Right cardiac atrium (tissue), 5 donors: ENCODE data around the gene MFSD11. TPM values are rescaled to one million over a fixed set of nuclear protein-coding genes. Genes with fewer than 3 reads are reported as not detected.
"Not testable (repeated sequence)": the region's sequence is repeated elsewhere in the genome, so short reads cannot be mapped to it uniquely, and the experiment has no call there.

Experiments used
- ATAC-seq, 2 donors: fragments of 200-7000 bp; cut with Tn5 transposase; one replicate each; pipeline versions ENCODE4 v1.8.0 to v1.9.1; 2020; ENCODE audit warnings: moderate library complexity in 2 of 2, mild to moderate bottlenecking in 1 of 2
- DNase-seq, 3 donors: peaks; one replicate each; pipeline ENCODE4 v3.0.0-alpha.2; 2020
- H3K27ac ChIP-seq: one replicate; pipeline ENCODE4 v1.5.1; 2013; ENCODE audit warnings: mild to moderate bottlenecking, low read length, control low read depth, moderate library complexity
- H3K27me3 ChIP-seq: one replicate; pipeline ENCODE4 v1.6.1; 2013; ENCODE audit not compliant: control insufficient read depth, insufficient read depth
- H3K4me1 ChIP-seq: one replicate; pipeline ENCODE4 v1.6.1; 2013; ENCODE audit warnings: low read length; ENCODE audit not compliant: control insufficient read depth, insufficient read depth
- H3K4me3 ChIP-seq: one replicate; pipeline ENCODE4 v1.5.1; 2013; ENCODE audit warnings: low read length, control low read depth
- H3K9me3 ChIP-seq: one replicate; pipeline ENCODE4 v1.6.1; 2013; ENCODE audit warnings: low read length; ENCODE audit not compliant: control insufficient read depth
- WGBS: extraction: QIAGEN DNeasy Blood & Tissue Kit; methylation state at CpG from one replicate; pipeline ENCODE4 v1.1.7; 2013; 5-methylcytosine and 5-hydroxymethylcytosine counted together
- intact Hi-C, 4 donors: fragments of 100-400 bp; cut with DNase I; formaldehyde crosslinking; loops; one replicate each; pipeline versions ENCODE4 v1.11.0 to v1.14.0; 2022 to 2023
- polyA plus RNA-seq: library from polyadenylated mRNA; stranded (reverse); fragments of 200-250 nt; gene quantifications from one replicate; pipeline ENCODE4 v1.2.3, GENCODE V29; 2013
- total RNA-seq, 4 donors: library from RNA; stranded (reverse); fragmentation: NEBNext Ultra II Directional; extraction: Animal tissue kit (Norgen Biotek cat#: 25700); gene quantifications; one replicate each; pipeline ENCODE4 v1.2.1, GENCODE V29; 2021
- donor health status: healthy with polysubstance abuse.
- donor health status: DM: no; HTN: yes; CAD: no.
- donor health status: DM: no; HTN: no; CAD: no.
- donor health status: DM: no; HTN: yes; CAD: no; lungs with severe emphysema.
- donor health status: DM: yes; HTN: yes; CAD: no.

The MFSD11 gene
- total and polyA plus RNA-seq, 5 donors = 16.2 to 40.2 (median 31.2) TPM

DNA sequence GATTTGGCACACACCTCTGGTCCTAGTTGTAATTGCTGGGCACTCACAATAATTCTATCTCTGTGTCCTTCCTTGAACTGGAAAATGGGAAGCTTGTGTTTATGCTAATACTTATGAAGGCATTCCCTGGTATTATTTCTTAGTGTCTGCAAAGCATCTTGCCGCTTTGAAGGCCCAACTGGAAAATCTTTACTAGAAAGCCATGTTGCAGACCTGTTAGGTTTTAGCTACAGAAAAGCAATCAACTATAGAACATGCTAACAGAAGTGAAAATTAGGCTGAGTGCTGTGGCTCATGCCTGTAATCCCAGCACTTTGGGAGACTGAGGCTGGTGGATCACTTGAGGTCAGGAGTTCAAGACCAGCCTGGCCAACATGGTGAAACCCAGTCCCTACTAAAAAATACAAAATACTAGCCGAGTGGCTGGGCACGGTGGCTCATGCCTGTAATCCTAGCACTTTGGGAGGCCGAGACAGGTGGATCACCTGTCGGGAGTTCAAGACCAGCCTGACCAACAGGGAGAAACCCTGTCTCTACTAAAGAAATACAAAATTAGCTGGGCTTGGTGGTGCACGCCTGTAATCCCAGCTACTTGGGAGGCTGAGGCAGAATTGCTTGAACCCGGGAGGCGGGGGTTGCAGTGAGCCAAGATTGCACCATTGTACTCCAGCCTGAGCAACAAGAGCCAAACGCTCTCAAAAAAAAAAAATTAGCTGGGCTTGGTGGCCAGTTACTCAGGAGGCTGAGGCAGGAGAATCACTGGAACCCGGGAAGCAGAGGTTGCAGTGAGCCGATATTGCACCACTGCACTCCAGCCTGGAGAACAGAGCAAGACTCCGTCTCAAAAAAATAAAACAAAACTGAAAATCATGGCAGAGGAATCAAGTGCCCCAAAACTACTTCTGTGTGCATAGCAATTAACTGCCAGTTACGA, 5.9 kb upstream of the MFSD11 start:
- H3K4me1 ChIP-seq, H3K27ac ChIP-seq, ATAC-seq, H3K4me3 ChIP-seq, H3K9me3 ChIP-seq, H3K27me3 ChIP-seq, intact Hi-C loops, DNase-seq: not testable (repeated sequence)
- 89% methylated on average over 13 of the region's 13 CpGs for WGBS

DNA sequence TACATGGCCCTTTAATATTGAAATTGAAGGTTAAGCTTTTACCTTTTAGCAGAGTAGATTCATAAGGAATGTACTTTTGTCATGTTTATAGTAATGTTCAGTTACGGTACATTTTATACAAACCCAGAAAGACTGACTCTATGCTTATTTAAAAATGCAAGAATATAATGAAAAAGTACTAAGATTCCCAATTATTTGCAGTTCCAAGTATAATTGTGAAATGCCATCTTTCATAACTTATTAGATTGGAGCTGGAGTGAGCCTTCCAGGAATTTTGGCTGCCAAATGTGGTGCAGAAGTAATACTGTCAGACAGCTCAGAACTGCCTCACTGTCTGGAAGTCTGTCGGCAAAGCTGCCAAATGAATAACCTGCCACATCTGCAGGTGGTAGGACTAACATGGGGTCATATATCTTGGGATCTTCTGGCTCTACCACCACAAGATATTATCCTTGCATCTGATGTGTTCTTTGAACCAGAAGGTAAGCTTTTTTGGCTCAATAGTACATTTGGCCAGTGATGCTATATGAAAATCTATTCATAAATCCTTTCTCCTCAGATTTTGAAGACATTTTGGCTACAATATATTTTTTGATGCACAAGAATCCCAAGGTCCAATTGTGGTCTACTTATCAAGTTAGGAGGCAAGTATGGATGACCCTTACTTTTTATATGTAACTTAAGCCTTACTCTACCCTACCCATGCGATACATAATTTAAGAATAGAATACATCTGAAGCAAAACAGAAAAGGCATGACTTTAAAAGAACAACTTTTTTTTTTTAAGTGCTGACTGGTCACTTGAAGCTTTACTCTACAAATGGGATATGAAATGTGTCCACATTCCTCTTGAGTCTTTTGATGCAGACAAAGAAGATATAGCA, 4.9 kb upstream of the MFSD11 start:
- H3K27ac ChIP-seq = no peak overlapping the region
- 66% methylated on average over 3 of the region's 3 CpGs for WGBS
- peaks cover 2% of the 10 kb centered on the region for H3K4me1 ChIP-seq

DNA sequence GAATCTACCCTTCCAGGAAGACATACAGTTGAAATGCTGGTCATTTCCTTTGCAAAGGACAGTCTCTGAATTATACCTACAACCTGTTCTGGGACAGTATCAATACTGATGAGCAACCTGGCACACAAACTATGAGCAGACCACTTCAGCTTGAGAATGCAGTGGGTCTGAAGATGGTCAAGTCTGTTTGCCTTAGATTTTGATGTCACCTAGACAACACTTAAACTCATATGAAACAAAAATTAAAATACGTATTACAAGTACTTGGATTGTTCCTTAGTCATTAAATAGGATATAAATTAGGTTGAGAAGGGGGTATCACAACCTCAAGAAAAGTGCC, 4.3 kb upstream of the MFSD11 start:
- Histone ChIP-seq H3K27me3 (no peaks in the 10 kb centered on the region), H3K4me3 (no peak overlapping the region), H3K4me1 (peaks cover 2% of the 10 kb centered on the region), H3K27ac (no peak overlapping the region), H3K9me3 (no peaks in the 10 kb centered on the region)
- intact Hi-C loops = no loop called here
- ATAC-seq (no peak), DNase-seq (no peak)
- WGBS = 62% methylated on average over 1 of the region's 1 CpG

More for the DNA sequence above, 4.9 kb upstream of the MFSD11 start:
- ATAC-seq (no peak), DNase-seq (no peak)
- intact Hi-C loops = no loop called here
- Histone ChIP-seq H3K27me3 (no peaks in the 10 kb centered on the region), H3K9me3 (no peaks in the 10 kb centered on the region), H3K4me3 (no peak overlapping the region)

DNA sequence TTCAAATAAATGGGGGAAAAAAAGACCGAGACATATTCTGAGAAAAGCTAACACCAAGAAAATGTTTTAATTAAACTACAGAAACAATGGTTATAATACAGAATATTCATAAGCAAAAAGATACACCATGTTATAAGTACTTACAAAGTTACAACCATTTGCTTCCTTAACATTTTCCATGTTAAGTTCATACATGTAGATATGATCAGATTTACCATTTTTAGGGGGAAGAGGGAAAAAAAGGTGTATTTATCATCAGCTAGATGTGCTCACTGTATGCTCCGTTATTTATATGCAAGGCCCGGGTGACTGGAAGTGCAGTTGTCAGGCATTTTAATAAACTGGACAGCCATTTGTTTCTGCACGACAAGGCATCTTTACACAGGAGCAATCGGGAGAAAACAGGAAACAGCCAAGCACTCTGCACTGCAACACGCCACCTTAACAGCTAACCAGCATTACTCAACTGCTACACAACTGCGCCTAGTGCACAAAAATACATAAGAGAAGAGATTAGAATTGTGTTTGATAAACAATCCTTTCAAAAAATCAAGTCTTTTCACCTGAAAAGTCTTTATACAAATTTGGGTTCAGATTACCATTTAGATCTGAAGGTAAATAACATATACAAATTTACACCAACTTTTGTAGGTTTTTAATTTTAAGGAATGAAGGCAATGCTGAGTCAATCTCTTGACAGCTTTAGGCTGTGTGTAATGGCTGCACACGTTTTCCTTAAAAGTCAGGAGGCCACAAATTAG, 3.7 kb upstream of the MFSD11 start:
- WGBS = 16% methylated on average over 8 of the region's 8 CpGs
- Histone ChIP-seq H3K4me3 (peak overlapping the region; percentile 27), H3K9me3 (no peaks in the 10 kb centered on the region), H3K27ac (no peak overlapping the region), H3K4me1 (peaks cover 2% of the 10 kb centered on the region), H3K27me3 (no peaks in the 10 kb centered on the region)
- ATAC-seq (no peak), DNase-seq (no peak)
- intact Hi-C loops = no loop called here

DNA sequence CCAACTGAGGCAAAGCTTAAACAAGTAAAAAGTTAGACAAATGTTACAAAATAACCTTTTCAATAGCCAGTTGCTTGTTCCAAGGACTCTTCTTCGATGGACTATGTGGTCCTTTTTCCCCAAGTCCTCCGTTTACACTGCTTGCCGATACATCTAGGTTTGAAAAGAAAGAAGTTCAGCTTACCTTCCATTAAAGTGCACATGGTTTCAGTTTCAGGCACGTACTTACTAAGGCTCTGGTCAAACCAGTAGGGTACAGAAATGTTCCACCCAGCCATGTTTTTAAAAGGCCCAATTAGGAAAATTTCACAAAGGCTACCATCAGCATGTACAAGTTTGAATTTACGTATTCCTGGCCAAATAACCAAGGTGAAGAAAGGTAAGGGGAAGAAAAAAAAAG, 2.9 kb upstream of the MFSD11 start:
- 14% methylated on average over 5 of the region's 5 CpGs for WGBS
- no peak overlapping the region for H3K27ac ChIP-seq
- intact Hi-C loops = no loop called here

GRCh38 chr17:76735586-76736348, 2.2 kb upstream of the MFSD11 start:
- intact Hi-C loops = no loop called here
- no peaks in the 10 kb centered on the region for H3K27me3 ChIP-seq
- DNase-seq (no peak), ATAC-seq (no peak)
- H3K9me3 ChIP-seq = no peaks in the 10 kb centered on the region
- WGBS = 1% methylated on average over 20 of the region's 20 CpGs
- H3K4me1 ChIP-seq = peaks cover 2% of the 10 kb centered on the region
- H3K27ac ChIP-seq = peak overlapping the region; percentile 81
- peak overlapping the region; percentile 74 for H3K4me3 ChIP-seq

More for the DNA sequence above, 2.9 kb upstream of the MFSD11 start:
- H3K4me3 ChIP-seq = peak overlapping the region; percentile 74
- no peak for ATAC-seq
- no peak for DNase-seq
- H3K27me3 ChIP-seq = no peaks in the 10 kb centered on the region
- H3K9me3 ChIP-seq = no peaks in the 10 kb centered on the region
- H3K4me1 ChIP-seq = peaks cover 2% of the 10 kb centered on the region

- Histone ChIP-seq H3K27me3 (no peaks in the 10 kb centered on the region), H3K9me3 (no peaks in the 10 kb centered on the region), H3K4me1 (peaks cover 2% of the 10 kb centered on the region), H3K27ac (peak overlapping the region; percentile 81), H3K4me3 (peak overlapping the region; percentile 74)
- intact Hi-C loops = no loop called here
- ATAC-seq (peak; percentile 53 to 68), DNase-seq (peak; percentile 83 to 93 (median 92))
- WGBS = under 1% methylated on average over 117 of the region's 117 CpGs
These were observed 1.4 kb upstream of the MFSD11 start for GRCh38 chr17:76736349-76737081.

GRCh38 chr17:76737082-76737675, 740 bp upstream of the MFSD11 start, which contains the start of gene SRSF2:
SRSF2 (minus strand) TSS chr17:76737331; CDS start chr17:76737160, 171 bp downstream.
- DNase-seq = peak; percentile 98 to 99 (median 99)
- peak; percentile 90 for ATAC-seq
- intact Hi-C loops = no loop called here
- Histone ChIP-seq H3K4me3 (peak within 1 kb of the TSS; percentile 85), H3K4me1 (peaks cover 2% of the 10 kb centered on the region), H3K9me3 (no peaks in the 10 kb centered on the region), H3K27ac (peak within 1 kb of the TSS; percentile 100), H3K27me3 (no peaks in the 10 kb centered on the region)
- WGBS = under 1% methylated on average over 60 of the region's 60 CpGs

- H3K4me1 ChIP-seq = peaks cover 2% of the 10 kb centered on the region
- WGBS = under 1% methylated on average over 7 of the region's 7 CpGs
- no peaks in the 10 kb centered on the region for H3K27me3 ChIP-seq
- DNase-seq = no peak
- no peaks in the 10 kb centered on the region for H3K9me3 ChIP-seq
- H3K27ac ChIP-seq = peak overlapping the region; percentile 97
- intact Hi-C loops = no loop called here
- H3K4me3 ChIP-seq = peak overlapping the region; percentile 85
- ATAC-seq = no peak
These were observed 540 bp downstream of the MFSD11 start for GRCh38 chr17:76738468-76738850.
